Globus pallidus (tissue), 1 donor: Measurements from ENCODE around the gene ICAM1.
"Not testable (repeated sequence)": the region's sequence is repeated elsewhere in the genome, so short reads cannot be mapped to it uniquely, and the experiment has no call there.

Source experiments
- DNase-seq: peaks from one replicate; pipeline ENCODE4 v3.0.0-alpha.2; 2015; ENCODE audit warnings: low spot score

The ICAM1 gene

DNA sequence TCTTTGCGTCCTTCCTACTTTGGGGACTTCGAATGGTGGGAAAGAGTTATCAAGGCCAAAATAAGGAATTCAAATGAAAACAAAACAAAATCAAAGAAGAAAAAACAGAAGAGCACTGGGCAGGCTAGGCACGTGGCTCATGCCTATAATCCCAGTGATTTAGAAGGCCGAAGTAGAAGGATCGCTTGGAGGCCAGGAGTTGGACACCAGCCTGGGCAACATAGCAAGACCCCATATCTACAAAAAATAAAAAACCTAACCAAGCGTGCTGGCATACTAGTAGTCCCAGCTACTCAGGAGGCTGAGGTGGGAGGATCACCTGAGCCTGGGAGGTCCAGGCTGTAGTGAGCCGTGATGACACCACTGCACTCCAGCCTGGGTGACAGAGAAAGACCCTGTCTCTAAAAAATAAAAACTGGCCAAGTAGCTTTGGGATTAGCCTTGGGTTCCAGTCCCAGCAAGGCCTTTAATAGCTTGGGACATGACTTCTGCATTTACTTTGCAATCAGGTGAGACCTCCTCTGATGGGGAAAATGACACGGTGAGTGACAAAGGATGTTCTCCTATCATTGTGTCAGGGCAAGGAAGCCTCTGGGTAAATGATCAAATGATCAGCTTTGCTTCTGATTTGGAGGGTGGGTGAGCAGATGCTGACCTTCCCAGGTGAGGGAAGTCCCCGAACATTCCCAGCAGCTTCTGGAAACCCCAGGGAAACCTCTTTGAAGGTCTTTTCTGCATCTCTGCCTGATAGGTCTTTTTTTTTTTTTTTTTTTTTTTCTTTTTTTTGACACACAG, 7.1 kb downstream of the ICAM1 start:
- no peak for DNase-seq

DNA sequence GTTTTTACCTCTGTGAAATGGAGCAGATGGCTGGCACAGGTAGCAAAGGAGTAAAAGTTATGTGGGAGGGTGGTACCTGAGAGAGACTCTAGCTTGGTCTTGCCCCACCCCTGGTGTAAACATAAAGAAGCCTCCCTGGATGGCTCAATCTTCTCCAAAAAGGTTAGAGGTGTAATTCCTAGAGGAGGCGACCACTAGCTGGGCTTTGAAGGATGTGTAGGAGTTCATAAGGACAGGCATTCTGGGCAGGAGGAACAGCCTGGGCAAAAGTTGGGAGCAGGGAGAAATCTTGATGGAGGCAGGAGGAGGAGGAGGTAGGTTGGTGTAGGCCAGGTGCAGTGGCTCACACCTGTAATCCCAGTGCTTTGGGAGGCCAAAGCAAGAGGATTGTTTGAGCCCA, 8.0 kb downstream of the ICAM1 start:
- no peak for DNase-seq

DNA sequence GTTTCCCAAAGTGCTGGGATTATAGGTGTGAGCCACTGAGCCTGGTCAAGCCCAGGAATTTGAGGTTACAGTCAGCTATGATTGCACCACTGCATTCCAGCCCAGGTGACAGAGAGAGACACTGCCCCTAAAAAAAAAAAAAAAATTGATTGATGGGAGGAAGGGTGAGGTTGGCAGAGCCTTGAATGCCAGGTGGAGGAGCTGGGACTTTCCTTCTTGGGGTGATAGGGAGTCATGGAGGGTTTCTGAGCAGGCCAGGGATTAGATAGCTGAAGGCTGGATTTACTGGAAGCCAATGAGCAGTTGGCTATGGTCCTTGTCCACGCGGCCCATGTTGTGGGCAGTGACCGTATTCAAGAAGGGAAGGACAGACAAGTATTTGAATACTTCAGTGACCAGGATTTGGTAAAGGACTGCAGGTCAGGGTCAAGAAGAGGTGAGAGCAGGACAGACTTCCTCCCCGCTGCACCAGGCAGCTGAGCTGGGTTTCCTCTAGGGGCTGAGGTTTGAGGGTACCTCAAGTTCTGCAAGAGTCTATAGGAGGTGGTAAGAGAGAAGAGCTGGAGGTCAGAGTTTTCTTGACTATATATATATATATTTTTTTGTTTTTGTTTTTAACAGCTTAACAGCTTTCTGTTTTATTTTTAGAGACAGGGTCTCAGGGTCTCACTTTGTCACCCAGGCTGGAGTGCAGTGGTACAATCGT, 9.0 kb downstream of the ICAM1 start:
- no peak for DNase-seq

DNA sequence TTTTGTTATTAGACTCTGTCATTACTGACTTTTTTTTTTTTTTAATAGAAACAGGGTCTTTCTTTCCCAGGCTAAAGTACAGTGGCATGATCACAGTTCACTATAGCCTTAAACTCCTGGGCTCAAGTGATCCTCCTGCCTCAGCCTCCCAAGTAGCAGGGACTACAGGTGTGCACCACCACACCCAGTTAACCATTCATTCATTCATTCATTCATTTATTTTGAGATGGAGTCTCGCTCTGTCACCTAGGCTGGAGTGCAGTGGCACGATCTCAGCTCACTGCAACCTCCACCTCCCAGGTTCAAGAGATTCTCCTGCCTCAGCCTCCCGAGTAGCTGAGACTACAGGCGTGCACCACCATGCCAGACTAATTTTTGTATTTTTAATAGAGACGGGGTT, 11.1 kb downstream of the ICAM1 start:
- not testable (repeated sequence) for DNase-seq

DNA sequence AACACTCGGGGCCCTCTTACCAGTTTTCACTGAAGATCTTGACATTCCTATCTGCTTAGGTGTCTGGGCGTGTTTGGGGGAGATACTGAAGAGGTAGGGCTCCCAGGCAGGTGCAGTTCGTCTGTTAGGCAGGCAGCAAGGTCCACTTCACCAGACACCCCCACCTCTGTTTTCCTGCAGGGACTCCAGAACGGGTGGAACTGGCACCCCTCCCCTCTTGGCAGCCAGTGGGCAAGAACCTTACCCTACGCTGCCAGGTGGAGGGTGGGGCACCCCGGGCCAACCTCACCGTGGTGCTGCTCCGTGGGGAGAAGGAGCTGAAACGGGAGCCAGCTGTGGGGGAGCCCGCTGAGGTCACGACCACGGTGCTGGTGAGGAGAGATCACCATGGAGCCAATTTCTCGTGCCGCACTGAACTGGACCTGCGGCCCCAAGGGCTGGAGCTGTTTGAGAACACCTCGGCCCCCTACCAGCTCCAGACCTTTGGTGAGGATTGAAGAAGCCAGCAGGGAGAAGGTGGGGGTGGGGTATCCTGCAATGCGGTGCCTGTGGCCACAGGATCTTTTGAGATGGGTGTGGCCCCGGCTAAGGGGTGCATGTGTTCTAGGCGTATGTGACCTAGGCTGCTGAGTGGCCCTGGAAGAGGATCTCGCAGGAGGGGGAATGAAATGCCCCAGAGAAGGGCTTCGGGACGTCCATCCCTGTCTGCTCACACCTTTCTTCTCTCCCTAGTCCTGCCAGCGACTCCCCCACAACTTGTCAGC, 12.6 kb downstream of the ICAM1 start:
- DNase-seq: no peak

DNA sequence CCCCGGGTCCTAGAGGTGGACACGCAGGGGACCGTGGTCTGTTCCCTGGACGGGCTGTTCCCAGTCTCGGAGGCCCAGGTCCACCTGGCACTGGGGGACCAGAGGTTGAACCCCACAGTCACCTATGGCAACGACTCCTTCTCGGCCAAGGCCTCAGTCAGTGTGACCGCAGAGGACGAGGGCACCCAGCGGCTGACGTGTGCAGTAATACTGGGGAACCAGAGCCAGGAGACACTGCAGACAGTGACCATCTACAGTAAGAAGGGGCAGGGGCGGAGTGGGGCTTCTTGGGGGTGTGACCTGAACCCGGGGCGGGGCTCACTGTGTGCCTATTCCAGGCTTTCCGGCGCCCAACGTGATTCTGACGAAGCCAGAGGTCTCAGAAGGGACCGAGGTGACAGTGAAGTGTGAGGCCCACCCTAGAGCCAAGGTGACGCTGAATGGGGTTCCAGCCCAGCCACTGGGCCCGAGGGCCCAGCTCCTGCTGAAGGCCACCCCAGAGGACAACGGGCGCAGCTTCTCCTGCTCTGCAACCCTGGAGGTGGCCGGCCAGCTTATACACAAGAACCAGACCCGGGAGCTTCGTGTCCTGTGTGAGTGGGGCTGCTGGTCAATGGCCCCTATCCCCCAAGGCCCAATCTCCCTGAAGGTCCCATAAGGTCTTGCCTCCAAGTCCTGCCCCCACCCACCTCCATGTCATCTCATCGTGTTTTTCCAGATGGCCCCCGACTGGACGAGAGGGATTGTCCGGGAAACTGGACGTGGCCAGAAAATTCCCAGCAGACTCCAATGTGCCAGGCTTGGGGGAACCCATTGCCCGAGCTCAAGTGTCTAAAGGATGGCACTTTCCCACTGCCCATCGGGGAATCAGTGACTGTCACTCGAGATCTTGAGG, 13.4 kb downstream of the ICAM1 start:
- DNase-seq: no peak

DNA sequence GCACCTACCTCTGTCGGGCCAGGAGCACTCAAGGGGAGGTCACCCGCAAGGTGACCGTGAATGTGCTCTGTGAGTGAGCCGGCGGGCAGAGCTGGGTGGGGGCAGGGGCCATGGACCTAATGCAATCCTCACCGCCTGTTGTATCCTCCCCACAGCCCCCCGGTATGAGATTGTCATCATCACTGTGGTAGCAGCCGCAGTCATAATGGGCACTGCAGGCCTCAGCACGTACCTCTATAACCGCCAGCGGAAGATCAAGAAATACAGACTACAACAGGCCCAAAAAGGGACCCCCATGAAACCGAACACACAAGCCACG, 14.0 kb downstream of the ICAM1 start:
- DNase-seq: no peak

DNA sequence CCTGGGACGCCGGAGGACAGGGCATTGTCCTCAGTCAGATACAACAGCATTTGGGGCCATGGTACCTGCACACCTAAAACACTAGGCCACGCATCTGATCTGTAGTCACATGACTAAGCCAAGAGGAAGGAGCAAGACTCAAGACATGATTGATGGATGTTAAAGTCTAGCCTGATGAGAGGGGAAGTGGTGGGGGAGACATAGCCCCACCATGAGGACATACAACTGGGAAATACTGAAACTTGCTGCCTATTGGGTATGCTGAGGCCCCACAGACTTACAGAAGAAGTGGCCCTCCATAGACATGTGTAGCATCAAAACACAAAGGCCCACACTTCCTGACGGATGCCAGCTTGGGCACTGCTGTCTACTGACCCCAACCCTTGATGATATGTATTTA, 14.5 kb downstream of the ICAM1 start:
- DNase-seq: no peak

DNA sequence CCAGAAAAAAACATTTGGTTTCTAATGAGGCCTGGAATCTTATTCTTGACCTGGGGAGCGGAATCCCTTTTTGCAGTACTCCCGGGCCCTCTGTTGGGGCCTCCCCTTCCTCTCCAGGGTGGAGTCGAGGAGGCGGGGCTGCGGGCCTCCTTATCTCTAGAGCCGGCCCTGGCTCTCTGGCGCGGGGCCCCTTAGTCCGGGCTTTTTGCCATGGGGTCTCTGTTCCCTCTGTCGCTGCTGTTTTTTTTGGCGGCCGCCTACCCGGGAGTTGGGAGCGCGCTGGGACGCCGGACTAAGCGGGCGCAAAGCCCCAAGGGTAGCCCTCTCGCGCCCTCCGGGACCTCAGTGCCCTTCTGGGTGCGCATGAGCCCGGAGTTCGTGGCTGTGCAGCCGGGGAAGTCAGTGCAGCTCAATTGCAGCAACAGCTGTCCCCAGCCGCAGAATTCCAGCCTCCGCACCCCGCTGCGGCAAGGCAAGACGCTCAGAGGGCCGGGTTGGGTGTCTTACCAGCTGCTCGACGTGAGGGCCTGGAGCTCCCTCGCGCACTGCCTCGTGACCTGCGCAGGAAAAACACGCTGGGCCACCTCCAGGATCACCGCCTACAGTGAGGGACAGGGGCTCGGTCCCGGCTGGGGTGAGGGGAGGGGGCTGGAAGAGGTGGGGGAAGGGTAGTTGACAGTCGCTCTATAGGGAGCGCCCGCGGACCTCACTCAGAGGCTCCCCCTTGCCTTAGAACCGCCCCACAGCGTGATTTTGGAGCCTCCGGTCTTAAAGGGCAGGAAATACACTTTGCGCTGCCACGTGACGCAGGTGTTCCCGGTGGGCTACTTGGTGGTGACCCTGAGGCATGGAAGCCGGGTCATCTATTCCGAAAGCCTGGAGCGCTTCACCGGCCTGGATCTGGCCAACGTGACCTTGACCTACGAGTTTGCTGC, 16.1 kb downstream of the ICAM1 start, which contains the start of gene ICAM4:
Gene ICAM4 (plus strand): TSS at position 153 of the 935 bp plus-strand sequence. CDS start 58 bp downstream, at position 211.
- DNase-seq: no peak

DNA sequence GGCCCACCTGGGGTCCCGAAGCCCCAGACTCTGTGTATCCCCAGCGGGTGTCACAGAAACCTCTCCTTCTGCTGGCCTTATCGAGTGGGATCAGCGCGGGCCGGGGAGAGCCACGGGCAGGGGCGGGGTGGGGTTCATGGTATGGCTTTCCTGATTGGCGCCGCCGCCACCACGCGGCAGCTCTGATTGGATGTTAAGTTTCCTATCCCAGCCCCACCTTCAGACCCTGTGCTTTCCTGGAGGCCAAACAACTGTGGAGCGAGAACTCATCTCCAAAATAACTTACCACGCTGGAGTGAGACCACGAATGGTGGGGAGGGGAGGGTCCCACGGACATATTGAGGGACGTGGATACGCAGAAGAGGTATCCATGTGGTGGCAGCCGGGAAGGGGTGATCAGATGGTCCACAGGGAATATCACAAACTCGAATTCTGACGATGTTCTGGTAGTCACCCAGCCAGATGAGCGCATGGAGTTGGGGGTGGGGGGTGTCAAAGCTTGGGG, 17.8 kb downstream of the ICAM1 start:
- DNase-seq: no peak

DNA sequence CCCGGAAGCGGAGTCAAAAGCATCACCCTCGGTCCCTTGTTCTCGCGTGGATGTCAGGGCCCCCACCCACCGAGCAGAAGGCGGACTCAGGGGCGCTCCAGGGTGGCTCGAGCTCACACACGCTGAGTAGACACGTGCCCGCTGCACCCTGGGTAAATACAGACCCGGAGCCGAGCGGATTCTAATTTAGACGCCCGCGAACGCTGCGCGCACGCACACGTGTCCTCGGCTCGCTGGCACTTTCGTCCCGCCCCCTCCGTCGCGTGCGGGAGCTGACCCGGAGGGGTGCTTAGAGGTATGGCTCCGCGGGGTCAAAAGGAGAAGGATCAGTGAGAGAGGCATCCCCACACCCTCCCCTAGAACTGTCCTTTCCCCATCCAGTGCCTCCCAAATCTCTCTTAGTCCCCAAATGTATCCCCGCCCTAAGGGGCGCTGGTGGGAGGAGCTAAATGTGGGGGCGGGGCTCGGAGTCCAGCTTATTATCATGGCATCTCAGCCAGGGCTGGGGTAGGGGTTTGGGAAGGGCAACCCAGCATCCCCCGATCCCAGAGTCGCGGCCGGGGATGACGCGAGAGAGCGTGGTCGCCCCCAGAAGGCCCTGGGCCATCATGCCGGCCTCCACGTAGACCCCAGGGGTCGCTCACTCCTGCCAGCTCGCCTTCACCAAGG, 18.4 kb downstream of the ICAM1 start:
- no peak for DNase-seq

DNA sequence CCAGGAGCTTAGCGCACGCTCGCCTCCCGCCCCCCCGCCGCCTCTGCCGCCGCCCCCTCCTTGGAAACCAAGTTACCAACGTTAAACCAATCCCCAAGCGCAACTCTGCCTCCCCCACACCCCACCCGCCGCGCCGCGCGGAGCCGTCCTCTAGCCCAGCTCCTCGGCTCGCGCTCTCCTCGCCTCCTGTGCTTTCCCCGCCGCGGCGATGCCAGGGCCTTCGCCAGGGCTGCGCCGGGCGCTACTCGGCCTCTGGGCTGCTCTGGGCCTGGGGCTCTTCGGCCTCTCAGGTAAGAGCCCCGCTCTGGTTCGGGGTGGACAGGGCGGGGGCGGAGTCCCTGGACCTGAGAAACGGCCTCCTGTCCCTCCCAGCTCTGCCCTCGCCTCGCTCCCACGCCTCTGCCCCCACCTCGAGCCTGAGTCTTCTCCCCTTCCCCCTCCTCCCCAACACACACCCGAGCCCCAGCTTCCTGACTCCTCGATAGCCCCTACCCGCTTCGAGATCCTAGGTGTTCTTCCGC, 19.0 kb downstream of the ICAM1 start, which contains the start of gene ICAM5:
Gene ICAM5 (plus strand): TSS at position 117 of the 521 bp plus-strand sequence. CDS start 92 bp downstream, at position 209.
- no peak for DNase-seq

DNA sequence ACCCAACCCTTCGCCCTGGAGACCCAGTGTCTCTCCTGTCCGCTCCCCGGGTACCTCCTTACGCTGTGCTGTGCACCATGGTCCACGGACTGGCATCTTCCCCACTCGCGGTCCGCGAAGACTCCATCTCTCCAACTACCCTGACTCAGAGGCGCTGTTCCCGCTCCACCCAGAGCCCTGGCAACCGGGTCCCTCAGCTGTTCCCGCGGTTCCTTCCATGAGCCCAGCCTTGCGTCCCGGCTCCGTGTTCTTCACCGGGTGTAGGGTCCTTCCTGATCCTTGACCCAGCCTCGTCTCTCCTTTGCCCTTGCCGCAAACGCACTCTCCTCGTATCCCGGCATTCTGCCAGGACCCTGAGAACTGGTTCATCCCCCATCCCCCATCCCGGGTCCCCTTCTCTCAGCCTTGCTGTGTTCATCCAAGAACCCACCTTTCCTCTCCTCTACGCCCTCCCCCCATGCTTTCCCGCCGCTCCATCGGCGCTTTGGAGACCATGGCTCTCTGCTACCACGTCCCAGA, 19.5 kb downstream of the ICAM1 start:
- DNase-seq: no peak

DNA sequence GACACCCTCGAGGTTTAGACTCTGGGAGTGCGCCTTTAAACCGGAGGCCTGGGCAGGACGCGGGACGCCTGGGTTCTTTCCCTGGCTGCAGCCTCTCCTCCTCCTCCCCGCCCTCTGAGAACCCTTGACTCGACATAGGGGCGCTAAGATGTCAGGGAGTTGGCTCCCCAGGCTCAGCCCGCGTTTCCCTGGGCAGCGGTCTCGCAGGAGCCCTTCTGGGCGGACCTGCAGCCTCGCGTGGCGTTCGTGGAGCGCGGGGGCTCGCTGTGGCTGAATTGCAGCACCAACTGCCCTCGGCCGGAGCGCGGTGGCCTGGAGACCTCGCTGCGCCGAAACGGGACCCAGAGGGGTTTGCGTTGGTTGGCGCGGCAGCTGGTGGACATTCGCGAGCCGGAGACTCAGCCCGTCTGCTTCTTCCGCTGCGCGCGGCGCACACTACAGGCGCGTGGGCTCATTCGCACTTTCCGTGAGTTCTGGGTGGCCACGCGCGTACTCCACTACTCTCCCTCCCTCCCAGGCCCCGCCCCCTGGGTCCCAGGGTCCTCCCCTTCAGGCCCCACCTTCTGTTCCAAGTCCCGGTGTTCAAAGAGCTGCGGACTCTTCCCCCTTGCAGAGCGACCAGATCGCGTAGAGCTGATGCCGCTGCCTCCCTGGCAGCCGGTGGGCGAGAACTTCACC, 20.1 kb downstream of the ICAM1 start:
- DNase-seq: no peak

DNA sequence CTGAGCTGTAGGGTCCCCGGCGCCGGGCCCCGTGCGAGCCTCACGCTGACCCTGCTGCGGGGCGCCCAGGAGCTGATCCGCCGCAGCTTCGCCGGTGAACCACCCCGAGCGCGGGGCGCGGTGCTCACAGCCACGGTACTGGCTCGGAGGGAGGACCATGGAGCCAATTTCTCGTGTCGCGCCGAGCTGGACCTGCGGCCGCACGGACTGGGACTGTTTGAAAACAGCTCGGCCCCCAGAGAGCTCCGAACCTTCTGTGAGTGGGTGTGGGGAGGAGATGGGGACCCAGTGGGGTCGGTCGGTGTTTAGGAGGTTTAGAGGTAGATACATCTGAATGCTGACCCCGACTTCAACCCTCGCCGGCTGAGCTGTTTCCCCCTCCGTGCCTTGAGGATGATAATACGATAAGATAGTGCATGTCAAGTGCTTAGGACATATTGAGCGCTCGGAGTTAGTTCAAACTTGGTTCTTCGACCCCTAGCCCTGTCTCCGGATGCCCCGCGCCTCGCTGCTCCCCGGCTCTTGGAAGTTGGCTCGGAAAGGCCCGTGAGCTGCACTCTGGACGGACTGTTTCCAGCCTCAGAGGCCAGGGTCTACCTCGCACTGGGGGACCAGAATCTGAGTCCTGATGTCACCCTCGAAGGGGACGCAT, 20.8 kb downstream of the ICAM1 start:
- no peak for DNase-seq

DNA sequence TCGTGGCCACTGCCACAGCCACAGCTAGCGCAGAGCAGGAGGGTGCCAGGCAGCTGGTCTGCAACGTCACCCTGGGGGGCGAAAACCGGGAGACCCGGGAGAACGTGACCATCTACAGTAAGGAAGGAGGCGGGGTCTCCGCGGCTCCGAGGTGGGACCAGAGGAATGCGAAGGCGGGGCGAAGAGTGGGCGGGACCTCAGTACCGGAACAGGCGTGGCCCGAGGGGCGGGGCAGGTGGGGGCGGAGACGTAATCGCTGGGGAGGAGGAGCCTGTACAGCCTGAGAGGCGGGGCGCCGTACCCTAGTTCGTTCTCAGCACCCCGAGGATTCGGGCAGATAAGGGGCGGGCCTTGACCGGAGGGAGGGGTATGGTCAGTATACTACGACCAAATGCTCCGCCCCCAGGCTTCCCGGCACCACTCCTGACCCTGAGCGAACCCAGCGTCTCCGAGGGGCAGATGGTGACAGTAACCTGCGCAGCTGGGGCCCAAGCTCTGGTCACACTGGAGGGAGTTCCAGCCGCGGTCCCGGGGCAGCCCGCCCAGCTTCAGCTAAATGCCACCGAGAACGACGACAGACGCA, 21.4 kb downstream of the ICAM1 start:
- DNase-seq: no peak

DNA sequence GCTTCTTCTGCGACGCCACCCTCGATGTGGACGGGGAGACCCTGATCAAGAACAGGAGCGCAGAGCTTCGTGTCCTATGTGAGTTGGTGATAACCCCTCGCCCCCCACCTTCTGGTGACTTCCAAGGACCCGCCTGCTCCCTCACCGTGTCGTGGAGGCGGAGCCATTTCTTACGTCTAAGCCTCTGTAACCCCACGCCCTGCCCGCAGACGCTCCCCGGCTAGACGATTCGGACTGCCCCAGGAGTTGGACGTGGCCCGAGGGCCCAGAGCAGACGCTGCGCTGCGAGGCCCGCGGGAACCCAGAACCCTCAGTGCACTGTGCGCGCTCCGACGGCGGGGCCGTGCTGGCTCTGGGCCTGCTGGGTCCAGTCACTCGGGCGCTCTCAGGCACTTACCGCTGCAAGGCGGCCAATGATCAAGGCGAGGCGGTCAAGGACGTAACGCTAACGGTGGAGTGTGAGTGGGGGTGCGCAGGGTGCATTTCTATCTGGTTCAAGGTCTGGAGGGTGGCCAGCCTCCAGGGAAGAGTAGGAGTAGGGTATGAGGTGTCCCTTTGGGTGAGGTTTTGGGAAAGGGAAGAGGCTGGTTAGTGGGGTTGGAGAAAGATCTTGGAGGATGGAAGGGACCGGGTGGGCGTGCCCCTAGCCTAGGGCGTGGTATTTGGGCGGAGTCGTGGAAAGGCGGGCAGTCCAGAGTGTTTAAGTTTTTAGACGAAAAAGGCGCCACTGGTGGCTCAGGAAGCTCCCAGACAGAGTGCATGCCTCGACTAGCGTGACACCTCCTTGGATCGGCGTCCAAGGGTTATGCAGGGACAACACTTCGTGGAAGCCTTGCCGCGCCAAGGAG, 22.1 kb downstream of the ICAM1 start:
- DNase-seq: no peak
